Kidney epithelial cell (primary cell): Measurements from ENCODE around the gene CEP290. TPM values are rescaled to one million over a fixed set of nuclear protein-coding genes. Genes with fewer than 3 reads are reported as not detected.

Experiments used
- DNase-seq: peaks from one replicate; pipeline ENCODE4 v3.0.0-alpha.2; 2010; ENCODE audit warnings: low read depth
- H3K27me3 ChIP-seq: 2 replicates; pipeline ENCODE4 v1.6.0; 2011; ENCODE audit warnings: low read length; ENCODE audit not compliant: control insufficient read depth, insufficient read depth
- H3K36me3 ChIP-seq: 2 replicates; pipeline ENCODE4 v1.5.1; 2011; ENCODE audit warnings: low read length; ENCODE audit not compliant: control insufficient read depth, insufficient read depth
- H3K4me3 ChIP-seq: 2 replicates; pipeline ENCODE4 v1.5.1; 2011; ENCODE audit warnings: low read depth, mild to moderate bottlenecking, control low read depth, low read length
- CTCF ChIP-seq: IDR thresholded peaks from 2 replicates; pipeline ENCODE4 v1.5.1; 2011; ENCODE audit warnings: mild to moderate bottlenecking, moderate library complexity, low read length, control low read depth, inconsistent platforms; ENCODE audit not compliant: insufficient read depth, poor library complexity, severe bottlenecking
- total RNA-seq: library from RNA; depleted of rRNA; stranded (reverse); fragments of >200 nt; gene quantifications from 2 replicates; pipeline ENCODE4 v1.2.3, GENCODE V29; 2015

Gene CEP290
- total RNA-seq, 1 donor from 2014 or later: 19.3 TPM

- Histone ChIP-seq H3K27me3 (no peaks in the 10 kb centered on the region), H3K36me3 (peaks cover 1% of the 10 kb centered on the region), H3K4me3 (no peak overlapping the region)
- DNase-seq: no peak
- no peak for TF ChIP-seq CTCF
These were observed 42.3 kb upstream of the CEP290 start for GRCh38 chr12:88184196-88184595.

GRCh38 chr12:88182416-88182815, 40.5 kb upstream of the CEP290 start:
- H3K36me3 ChIP-seq: peaks cover 1% of the 10 kb centered on the region
- no peaks in the 10 kb centered on the region for H3K27me3 ChIP-seq
- TF ChIP-seq CTCF: no peak
- no peak for DNase-seq
- no peak overlapping the region for H3K4me3 ChIP-seq

GRCh38 chr12:88181881-88182280, 40.0 kb upstream of the CEP290 start:
- Histone ChIP-seq H3K27me3 (no peaks in the 10 kb centered on the region), H3K36me3 (peaks cover 1% of the 10 kb centered on the region), H3K4me3 (no peak overlapping the region)
- DNase-seq: no peak
- TF ChIP-seq CTCF: no peak

GRCh38 chr12:88179436-88180014, 37.6 kb upstream of the CEP290 start:
- no peak for TF ChIP-seq CTCF
- Histone ChIP-seq H3K4me3 (no peak overlapping the region), H3K27me3 (no peaks in the 10 kb centered on the region), H3K36me3 (peaks cover 1% of the 10 kb centered on the region)
- no peak for DNase-seq

- Histone ChIP-seq H3K4me3 (no peak overlapping the region), H3K36me3 (peaks cover 1% of the 10 kb centered on the region), H3K27me3 (no peaks in the 10 kb centered on the region)
- TF ChIP-seq CTCF: no peak
- no peak for DNase-seq
These were observed 33.7 kb upstream of the CEP290 start for GRCh38 chr12:88175544-88175943.

GRCh38 chr12:88172844-88173407, 31.0 kb upstream of the CEP290 start:
- no peaks in the 10 kb centered on the region for H3K27me3 ChIP-seq
- TF ChIP-seq CTCF: no peak
- no peak for DNase-seq
- H3K4me3 ChIP-seq: no peak overlapping the region
- H3K36me3 ChIP-seq: no peaks in the 10 kb centered on the region
